GM10248 (cell line): ENCODE data around the gene HOXC6.

Experiments used
- CTCF ChIA-PET: fragments of 300-600 bp; sonication (Branson Sonifier 250); formaldehyde crosslinking; extraction: SDS; loops from one replicate; lab custom pipeline; 2021; ENCODE audit warnings: antibody characterized with exemption; lab: Yijun Ruan, JAX
- POLR2A ChIA-PET: fragments of 350-650 bp; sonication (Branson Sonifier 250); formaldehyde crosslinking; extraction: SDS; loops from one replicate; lab custom pipeline; 2020; ENCODE audit warnings: antibody characterized with exemption; lab: Yijun Ruan, JAX
- DNase-seq: peaks from one replicate; pipeline ENCODE4 v3.0.0; 2012; ENCODE audit errors: extremely low spot score
- TF ChIP-seq, protein P1 (sequence below): IDR thresholded peaks from 2 replicates; pipeline ENCODE4 v1.5.1; 2012; ENCODE audit warnings: mild to moderate bottlenecking, low read depth; ENCODE audit errors: extremely low read depth, missing control alignments, control extremely low read depth

Gene HOXC6

GRCh38 chr12:54024127-54024526 is 4.1 kb upstream of the HOXC6 start:
- ChIA-PET CTCF (interaction anchor here (0.8 to 6.1 kb wide), 13 partner anchors 9 to 379 kb away, joined by 3 to 56 read pairs (median 5); partner anchors contain the start of genes HOXC10, HOXC5 and HOXC8), POLR2A (no interaction called here)
- no peak for DNase-seq
- TF ChIP-seq, protein P1, sequence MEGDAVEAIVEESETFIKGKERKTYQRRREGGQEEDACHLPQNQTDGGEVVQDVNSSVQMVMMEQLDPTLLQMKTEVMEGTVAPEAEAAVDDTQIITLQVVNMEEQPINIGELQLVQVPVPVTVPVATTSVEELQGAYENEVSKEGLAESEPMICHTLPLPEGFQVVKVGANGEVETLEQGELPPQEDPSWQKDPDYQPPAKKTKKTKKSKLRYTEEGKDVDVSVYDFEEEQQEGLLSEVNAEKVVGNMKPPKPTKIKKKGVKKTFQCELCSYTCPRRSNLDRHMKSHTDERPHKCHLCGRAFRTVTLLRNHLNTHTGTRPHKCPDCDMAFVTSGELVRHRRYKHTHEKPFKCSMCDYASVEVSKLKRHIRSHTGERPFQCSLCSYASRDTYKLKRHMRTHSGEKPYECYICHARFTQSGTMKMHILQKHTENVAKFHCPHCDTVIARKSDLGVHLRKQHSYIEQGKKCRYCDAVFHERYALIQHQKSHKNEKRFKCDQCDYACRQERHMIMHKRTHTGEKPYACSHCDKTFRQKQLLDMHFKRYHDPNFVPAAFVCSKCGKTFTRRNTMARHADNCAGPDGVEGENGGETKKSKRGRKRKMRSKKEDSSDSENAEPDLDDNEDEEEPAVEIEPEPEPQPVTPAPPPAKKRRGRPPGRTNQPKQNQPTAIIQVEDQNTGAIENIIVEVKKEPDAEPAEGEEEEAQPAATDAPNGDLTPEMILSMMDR, result no peak

GRCh38 chr12:54024581-54025305 is 3.5 kb upstream of the HOXC6 start:
- POLR2A ChIA-PET, result no interaction called here
- DNase-seq, result no peak
- TF ChIP-seq, protein P1, result no peak
- CTCF ChIA-PET, result interaction anchor here (1.3 to 9.2 kb wide), 13 partner anchors 9 to 378 kb away, joined by 3 to 214 read pairs (median 15); partner anchors contain the start of genes HOXC10, HOXC5, HOXC8 and SMUG1

DNA sequence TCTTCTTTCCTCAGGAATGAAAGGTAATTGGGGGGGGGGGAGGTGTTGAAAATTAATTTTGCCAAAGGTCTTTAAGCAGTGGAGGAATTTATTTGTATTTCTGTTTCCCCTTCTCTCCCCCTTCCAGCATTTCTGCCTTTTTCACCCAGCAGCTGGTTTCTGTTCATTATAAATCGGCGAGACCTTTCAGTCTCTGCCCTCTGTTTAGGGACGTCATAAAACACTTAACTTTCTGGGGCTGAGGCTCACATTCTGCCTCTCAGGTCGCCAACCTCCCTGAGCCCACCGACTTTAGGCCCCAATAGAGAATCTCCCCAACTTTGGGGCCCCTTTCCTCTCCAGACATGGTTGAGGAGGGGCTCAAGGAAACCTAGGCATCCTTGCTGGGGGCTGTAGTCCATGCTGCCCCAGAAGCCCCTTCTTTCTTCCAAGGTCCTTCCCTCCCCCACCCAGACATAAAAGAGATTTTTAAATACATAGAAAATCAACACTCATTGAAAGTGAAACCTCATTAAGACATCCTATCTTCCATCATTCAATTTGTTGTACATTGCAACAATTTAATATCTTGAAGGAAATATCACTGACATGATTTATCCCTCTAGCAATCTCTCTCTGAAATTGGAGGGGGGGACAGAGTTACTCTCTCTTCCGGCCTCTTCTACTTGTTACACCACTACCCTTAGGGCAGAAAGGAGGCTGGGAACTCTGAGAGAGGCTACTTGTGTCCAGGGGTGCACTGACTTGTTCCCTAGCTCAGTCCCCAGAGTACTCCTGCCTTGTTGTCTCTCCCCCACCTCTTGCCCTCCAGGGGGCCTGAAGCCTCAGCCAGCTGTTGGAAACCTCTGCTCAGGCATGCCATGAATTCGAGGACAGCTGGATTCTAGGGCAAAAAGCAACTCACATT is 2.5 kb upstream of the HOXC6 start:
- ChIA-PET POLR2A (no interaction called here), CTCF (interaction anchor here (0.6 to 10.1 kb wide), 9 partner anchors 19 to 256 kb away, joined by 3 to 214 read pairs (median 18); partner anchors contain the start of genes HOXC8 and SMUG1)
- TF ChIP-seq, protein P1, result no peak
- DNase-seq, result no peak

DNA sequence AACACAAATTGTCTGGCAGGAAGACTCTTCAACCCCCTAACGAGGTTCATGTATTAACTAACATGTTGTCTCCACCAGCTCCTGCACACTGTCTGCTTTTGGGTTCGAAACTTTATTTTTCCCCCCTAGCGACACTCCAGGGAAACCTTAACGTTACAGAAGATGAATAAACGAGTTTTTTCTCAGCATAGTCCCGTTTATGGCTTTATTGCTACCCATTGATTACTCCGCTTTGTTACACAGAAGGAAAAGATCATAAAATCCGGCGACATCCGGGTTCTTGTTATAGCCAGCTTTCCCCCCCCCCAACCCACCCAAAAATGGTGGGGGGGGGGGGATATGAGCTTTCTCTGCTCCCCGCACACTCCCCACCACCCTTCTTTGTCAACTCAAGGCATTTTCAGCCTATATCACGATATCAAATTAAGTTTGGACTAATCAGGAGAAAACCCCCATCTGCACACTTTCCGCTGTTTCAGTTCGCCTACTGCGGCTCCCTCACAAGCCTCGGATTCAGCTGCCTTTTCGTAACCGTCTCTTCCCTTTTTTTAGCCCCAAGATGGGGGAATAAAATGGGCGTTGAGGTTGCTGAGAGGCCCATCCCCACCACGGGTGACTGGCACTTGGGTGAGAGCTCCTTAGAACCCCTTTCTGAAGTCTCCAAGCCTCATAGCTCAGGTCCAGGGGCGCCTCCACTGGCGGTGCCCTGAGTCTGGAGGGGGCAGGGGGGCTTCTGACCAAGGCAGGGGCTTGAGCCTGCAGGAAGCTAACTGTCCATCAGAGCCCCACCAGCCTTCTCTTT is 1.4 kb upstream of the HOXC6 start:
- TF ChIP-seq, protein P1, result no peak
- ChIA-PET POLR2A (no interaction called here), CTCF (interaction anchor here (1.6 to 10.1 kb wide), 7 partner anchors 21 to 187 kb away, joined by 3 to 214 read pairs (median 18); partner anchors contain the start of genes HOXC8 and SMUG1)
- no peak for DNase-seq

DNA sequence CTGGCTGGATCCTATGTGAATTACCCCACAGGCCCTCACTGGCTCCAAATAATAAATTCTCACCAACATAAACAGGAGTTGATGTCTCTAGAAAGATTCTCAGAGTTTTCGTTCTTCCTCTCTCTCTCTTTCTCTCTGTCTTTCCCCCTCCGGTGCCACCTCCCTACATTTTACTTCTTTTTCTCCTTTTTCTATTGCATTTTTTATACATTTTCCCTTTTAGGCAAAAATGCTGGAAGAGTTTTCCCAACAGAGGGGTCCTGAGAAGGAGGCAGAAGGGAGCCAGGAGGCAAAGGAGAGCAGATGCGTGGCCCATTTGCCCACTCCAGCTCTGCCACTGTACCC is 826 bp upstream of the HOXC6 start:
- TF ChIP-seq, protein P1, result no peak
- ChIA-PET POLR2A (no interaction called here), CTCF (interaction anchor here (1.6 to 10.1 kb wide), 7 partner anchors 21 to 186 kb away, joined by 3 to 214 read pairs (median 18); partner anchors contain the start of genes HOXC8 and SMUG1)
- DNase-seq, result no peak
